K562 (cell line): ENCODE data around the gene PAQR6. TPM values are rescaled to one million over a fixed set of nuclear protein-coding genes. Genes with fewer than 3 reads are reported as not detected.

ENCODE experiments used
- ATAC-seq: fragments of 200-7000 bp; cut with Tn5 transposase; 3 replicates; pipeline ENCODE4 v1.9.1; 2020; ENCODE audit warnings: moderate library complexity
- BruUV-seq: library from RNA; stranded (reverse); fragments of 400-500 nt; replicated peaks from 2 replicates; lab custom pipeline; 2021; lab: Mats Ljungman, UMichigan
- CTCF ChIA-PET: fragments of 300-600 bp; formaldehyde crosslinking; extraction: SDS; loops from one replicate; lab custom pipeline; 2021; ENCODE audit warnings: low intra/inter-chr PET ratio; lab: Yijun Ruan, JAX
- POLR2A ChIA-PET: fragments of 300-600, 350-650 bp; sonication (Branson Sonifier 250); formaldehyde crosslinking; extraction: SDS; loops from one replicate; lab custom pipeline; 2021; ENCODE audit warnings: antibody characterized with exemption, inconsistent platforms; lab: Yijun Ruan, JAX
- DNase-seq, 4 experiments: peaks; one replicate each; pipeline versions ENCODE4 v3.0.0 to v3.0.0-alpha.2; 2011 to 2018; ENCODE audit warnings: low spot score in 3 of 4, mixed read lengths in 3 of 4; ENCODE audit errors: extremely low read depth in 1 of 4
- FAIRE-seq: peaks from 2 replicates; lab custom pipeline; 2011; peaks lifted over from hg19 to GRCh38; lab: Jason Lieb, UNC
- H2AFZ ChIP-seq: 2 replicates; pipeline ENCODE4 v1.6.0; 2011; ENCODE audit warnings: low read depth, low read length, control low read depth, inconsistent platforms
- H3K27ac ChIP-seq: fragments of 200-600 bp; 3 replicates; pipeline ENCODE4 v1.8.0; 2011; ENCODE audit warnings: low read depth, mild to moderate bottlenecking, control low read depth, inconsistent platforms, low read length, moderate library complexity, mixed read lengths; ENCODE audit errors: extremely low read depth
- H3K27me3 ChIP-seq, 2 experiments: fragments of 300-600 bp in 1 of 2; 2 replicates in 1 of 2; 3 replicates in 1 of 2; pipeline versions ENCODE4 v1.6.0 to v1.8.0; 2011; ENCODE audit warnings: inconsistent platforms in 2 of 2, low read length in 2 of 2, mild to moderate bottlenecking in 1 of 2, mixed read lengths in 1 of 2, moderate library complexity in 1 of 2; ENCODE audit not compliant: control insufficient read depth in 2 of 2, insufficient read depth in 2 of 2
- H3K36me3 ChIP-seq: fragments of 300-600 bp; 3 replicates; pipeline ENCODE4 v1.8.0; 2011; ENCODE audit warnings: mild to moderate bottlenecking, low read length, inconsistent platforms; ENCODE audit not compliant: control insufficient read depth, insufficient read depth
- H3K4me1 ChIP-seq, 2 experiments: fragments of 200-600 bp in 1 of 2; replicated peaks in 1 of 2; 2 replicates in 1 of 2; 3 replicates in 1 of 2; pipeline versions ENCODE4 v1.5.1 to v1.8.0; 2011; ENCODE audit warnings: inconsistent platforms in 2 of 2, low read length in 2 of 2, mild to moderate bottlenecking in 1 of 2, mixed read lengths in 1 of 2, moderate library complexity in 1 of 2; ENCODE audit not compliant: control insufficient read depth in 2 of 2, insufficient read depth in 2 of 2
- H3K4me2 ChIP-seq: 2 replicates; pipeline ENCODE4 v1.6.1; 2011; ENCODE audit warnings: low read length, control low read depth, inconsistent platforms, mixed read lengths; ENCODE audit not compliant: insufficient read depth
- H3K4me3 ChIP-seq: fragments of 200-600 bp; sonication (generic), shearing (Covaris generic); 2 replicates; pipeline ENCODE4 v1.5.1; 2016; ENCODE audit warnings: control low read depth, inconsistent platforms
- H3K79me2 ChIP-seq: fragments of 200-600 bp; 3 replicates; pipeline ENCODE4 v1.8.0; 2011; ENCODE audit warnings: low read length, inconsistent platforms; ENCODE audit not compliant: control insufficient read depth, insufficient read depth
- H3K9ac ChIP-seq, 2 experiments: 2 replicates each; pipeline versions ENCODE4 v1.6.0 to v1.6.1; 2011; ENCODE audit warnings: low read depth in 2 of 2, low read length in 2 of 2, control low read depth in 1 of 2, inconsistent platforms in 1 of 2, mild to moderate bottlenecking in 1 of 2, mixed read lengths in 1 of 2; ENCODE audit not compliant: insufficient read depth in 1 of 2
- H3K9me1 ChIP-seq: one replicate; pipeline ENCODE4 v1.6.0; 2011; ENCODE audit warnings: inconsistent platforms, mild to moderate bottlenecking, low read length, moderate library complexity; ENCODE audit not compliant: control insufficient read depth, insufficient read depth
- H3K9me3 ChIP-seq: replicated peaks from 2 replicates; pipeline ENCODE4 v1.5.1; 2011; ENCODE audit warnings: low read depth, low read length, inconsistent platforms; ENCODE audit not compliant: control insufficient read depth, insufficient read depth
- H4K20me1 ChIP-seq: replicated peaks from 2 replicates; pipeline ENCODE4 v1.6.1; 2011; ENCODE audit warnings: low read length, inconsistent platforms, mixed read lengths; ENCODE audit not compliant: control insufficient read depth, insufficient read depth
- HMG20A ChIP-seq: fragments of 450-650 bp; formaldehyde crosslinking; conservative IDR thresholded peaks from 2 replicates; pipeline ENCODE4 v1.4.0; 2020; ENCODE audit warnings: mild to moderate bottlenecking, mixed read lengths
- KLF1 ChIP-seq: fragments of 450-650 bp; IDR thresholded peaks from 2 replicates; pipeline ENCODE4 v1.6.1; 2016; ENCODE audit warnings: missing genetic modification characterization, missing compliant biosample characterization
- POLR2G ChIP-seq: fragments of 200-400 bp; formaldehyde crosslinking; IDR thresholded peaks from 2 replicates; pipeline ENCODE4 v1.6.1; 2017; ENCODE audit warnings: low read depth, mild to moderate bottlenecking, antibody characterized with exemption, low read length, moderate library complexity
- POLR3A ChIP-seq: IDR thresholded peaks from 2 replicates; pipeline ENCODE4 v1.6.1; 2011; ENCODE audit warnings: borderline replicate concordance, mild to moderate bottlenecking, moderate library complexity; ENCODE audit not compliant: insufficient read length, insufficient read depth; ENCODE audit errors: extremely low read depth
- SP2 ChIP-seq: IDR thresholded peaks from 2 replicates; pipeline ENCODE4 v1.6.1; 2011; ENCODE audit warnings: mild to moderate bottlenecking, low read depth, low read length, moderate library complexity; ENCODE audit not compliant: poor library complexity, severe bottlenecking; ENCODE audit errors: extremely low read depth
- TAF9B ChIP-seq: fragments of 450-650 bp; IDR thresholded peaks from 2 replicates; pipeline ENCODE4 v1.6.1; 2018; ENCODE audit warnings: mild to moderate bottlenecking; ENCODE audit not compliant: partially characterized antibody
- WGBS: fragments of 100-300 bp; shearing (Covaris generic); methylation state at CpG from one replicate; pipeline ENCODE4 v1.1.6; 2016; ENCODE audit warnings: low coverage, mixed read lengths; ENCODE audit not compliant: insufficient coverage; ENCODE audit errors: missing lambda C conversion rate; 5-methylcytosine and 5-hydroxymethylcytosine counted together
- in situ Hi-C: fragments of 300-500 bp; cut with MboI; formaldehyde crosslinking; loops from 4 replicates; pipeline ENCODE4 v1.15.0; 2018; ENCODE audit warnings: inconsistent platforms, mixed read lengths
- intact Hi-C: fragments of 100-400 bp; cut with micrococcal nuclease; formaldehyde crosslinking; loops from 2 replicates; pipeline ENCODE4 v1.14.2; 2022
- polyA plus RNA-seq, 8 experiments: library from polyadenylated mRNA; depleted of rRNA in 4 of 8; stranded (reverse) in 5 of 8; unstranded in 3 of 8; fragments of >200 nt; fragmentation: Nextera tagmentation in 2 of 8; fragmentation: Illumina TruSeq in 1 of 8; extraction: Ambion mirVana in 2 of 8; extraction: Trizol in 1 of 8; gene quantifications; 2 replicates each; pipeline versions ENCODE4 v1.2.1 to v1.2.3, GENCODE V29; 2011 to 2014; ENCODE audit warnings: inconsistent platforms in 1 of 8, missing spikeins in 1 of 8
- total RNA-seq, 7 experiments: library from RNA; depleted of rRNA in 6 of 7; stranded (reverse); fragments of >200 nt in 6 of 7; fragmentation: Illumina TruSeq in 2 of 7; extraction: Trizol in 2 of 7; gene quantifications; 2 replicates each; pipeline versions ENCODE4 v1.2.1 to v1.2.3, GENCODE V29; 2011 to 2021; ENCODE audit warnings: low replicate concordance in 1 of 7
- TF ChIP-seq, protein P1 (sequence below): fragments of 250-450 bp; sonication (Bioruptor Pico); IDR thresholded peaks from 2 replicates; pipeline ENCODE4 v1.8.0; 2021; ENCODE audit warnings: mild to moderate bottlenecking, moderate library complexity
- TF ChIP-seq, protein P2 (sequence below), 2 experiments: fragments of 450-650 bp in 1 of 2; sonication (generic) in 1 of 2; formaldehyde crosslinking in 1 of 2; IDR thresholded peaks in 1 of 2; conservative IDR thresholded peaks in 1 of 2; 2 replicates each; pipeline versions ENCODE4 v1.6.1 to v1.8.1; 2016 to 2023; ENCODE audit warnings: mild to moderate bottlenecking in 2 of 2, moderate library complexity in 2 of 2, inconsistent platforms in 1 of 2, missing genetic modification reagents in 1 of 2

The PAQR6 gene
- total and polyA plus RNA-seq, 9 of the 15 experiments (the other 6 are each of a cell fraction or from before 2014, with no cell fraction given) = 0.07 to 1.8 (median 0.62) TPM

DNA sequence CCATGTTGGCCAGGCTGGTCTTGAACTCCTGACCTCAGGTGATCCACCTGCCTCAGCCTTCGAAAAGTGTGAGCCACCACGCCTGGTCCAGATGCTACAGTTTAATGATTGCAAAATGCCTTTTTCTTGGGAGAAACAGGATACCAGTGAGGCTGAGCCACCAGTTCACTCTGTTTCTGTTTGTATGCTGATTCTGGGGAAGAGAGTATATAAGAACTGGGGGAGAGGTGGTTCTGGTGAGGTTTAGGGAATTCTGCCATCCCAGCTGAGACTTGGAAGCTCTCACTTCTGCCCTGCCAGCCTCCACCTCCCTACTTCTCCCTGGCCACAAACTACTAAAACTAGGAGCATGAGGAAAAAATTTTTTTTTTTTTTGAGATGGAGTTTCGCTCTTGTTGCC, 43.2 kb downstream of the PAQR6 start:
- Histone ChIP-seq H3K27ac (no peak overlapping the region), H3K9me3 (no peaks in the 10 kb centered on the region), H3K79me2 (peaks cover 14% of the 10 kb centered on the region; the same call in 1 of the 3 replicates), H3K9ac (no peak overlapping the region), H2AFZ (no peak overlapping the region), H3K27me3 (no peaks in the 10 kb centered on the region), H4K20me1 (peaks cover 4% of the 10 kb centered on the region; the same call in 1 of the 2 replicates), H3K4me2 (no peak overlapping the region), H3K9me1 (no peaks in the 10 kb centered on the region), H3K36me3 (peaks cover 69% of the 10 kb centered on the region), H3K4me1 (peaks cover 0 to 3% of the 10 kb centered on the region in 2 experiments; a peak in 2 of 5 replicates), H3K4me3 (no peak overlapping the region)
- CTCF ChIA-PET = no interaction called here
- no peak for TF ChIP-seq POLR2G
- TF ChIP-seq, protein P1, sequence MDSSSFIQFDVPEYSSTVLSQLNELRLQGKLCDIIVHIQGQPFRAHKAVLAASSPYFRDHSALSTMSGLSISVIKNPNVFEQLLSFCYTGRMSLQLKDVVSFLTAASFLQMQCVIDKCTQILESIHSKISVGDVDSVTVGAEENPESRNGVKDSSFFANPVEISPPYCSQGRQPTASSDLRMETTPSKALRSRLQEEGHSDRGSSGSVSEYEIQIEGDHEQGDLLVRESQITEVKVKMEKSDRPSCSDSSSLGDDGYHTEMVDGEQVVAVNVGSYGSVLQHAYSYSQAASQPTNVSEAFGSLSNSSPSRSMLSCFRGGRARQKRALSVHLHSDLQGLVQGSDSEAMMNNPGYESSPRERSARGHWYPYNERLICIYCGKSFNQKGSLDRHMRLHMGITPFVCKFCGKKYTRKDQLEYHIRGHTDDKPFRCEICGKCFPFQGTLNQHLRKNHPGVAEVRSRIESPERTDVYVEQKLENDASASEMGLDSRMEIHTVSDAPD (CRISPR knock-in tag) = no peak
- no peak for TF ChIP-seq KLF1 (tag)
- TF ChIP-seq, protein P2, sequence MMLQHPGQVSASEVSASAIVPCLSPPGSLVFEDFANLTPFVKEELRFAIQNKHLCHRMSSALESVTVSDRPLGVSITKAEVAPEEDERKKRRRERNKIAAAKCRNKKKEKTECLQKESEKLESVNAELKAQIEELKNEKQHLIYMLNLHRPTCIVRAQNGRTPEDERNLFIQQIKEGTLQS (IDR thresholded peaks at IDR 0.05) = no peak
- TF ChIP-seq, protein P2 (CRISPR knock-in tag; conservative IDR thresholded peaks at IDR 0.05) = no peak
- no peak for TF ChIP-seq TAF9B
- no peak for TF ChIP-seq SP2
- no peak for TF ChIP-seq POLR3A
- TF ChIP-seq HMG20A (CRISPR knock-in tag) = no peak
- in situ Hi-C loops (no loop called here), intact Hi-C loops (no loop called here)
- BruUV-seq = no TSS peak
- 92% methylated on average over 3 of the region's 3 CpGs for WGBS
- FAIRE-seq (no peak), DNase-seq (peak in 1 of 4 experiments; percentile 2), ATAC-seq (no peak)
- POLR2A ChIA-PET = interaction anchor here (0.7 to 9.2 kb wide), 2 partner anchors 9 to 93 kb away, joined by 3 to 62 read pairs; partner anchors contain the start of gene PMF1
